ELR (cell line): ENCODE measurements around the gene COL26A1.
"Not testable (repeated sequence)": the region's sequence is repeated elsewhere in the genome, so short reads cannot be mapped to it uniquely, and the experiment has no call there.

ENCODE experiments used
- DNase-seq: peaks from one replicate; pipeline ENCODE4 v3.0.0-alpha.2; 2015; ENCODE audit warnings: low read depth

The COL26A1 gene

DNA sequence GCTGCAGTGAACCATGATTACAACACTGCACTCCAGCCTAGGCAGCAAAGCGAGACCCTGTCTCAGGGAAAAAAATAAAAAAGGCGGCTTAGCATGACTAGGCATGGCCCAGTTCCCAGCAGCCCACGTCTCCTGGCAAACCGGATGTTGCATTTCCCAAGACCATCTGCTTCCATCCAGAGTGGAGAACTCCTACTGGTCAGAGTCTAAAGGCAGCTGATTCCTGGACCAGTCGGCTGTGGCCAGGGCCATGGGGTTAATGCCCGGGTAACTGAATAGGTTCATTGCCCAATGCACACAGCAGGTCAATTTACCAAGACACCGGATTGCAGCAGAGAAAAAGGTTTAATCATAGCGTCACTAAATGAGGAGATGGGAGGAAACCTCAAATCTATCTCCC is 133.3 kb downstream of the COL26A1 start:
- no peak for DNase-seq

DNA sequence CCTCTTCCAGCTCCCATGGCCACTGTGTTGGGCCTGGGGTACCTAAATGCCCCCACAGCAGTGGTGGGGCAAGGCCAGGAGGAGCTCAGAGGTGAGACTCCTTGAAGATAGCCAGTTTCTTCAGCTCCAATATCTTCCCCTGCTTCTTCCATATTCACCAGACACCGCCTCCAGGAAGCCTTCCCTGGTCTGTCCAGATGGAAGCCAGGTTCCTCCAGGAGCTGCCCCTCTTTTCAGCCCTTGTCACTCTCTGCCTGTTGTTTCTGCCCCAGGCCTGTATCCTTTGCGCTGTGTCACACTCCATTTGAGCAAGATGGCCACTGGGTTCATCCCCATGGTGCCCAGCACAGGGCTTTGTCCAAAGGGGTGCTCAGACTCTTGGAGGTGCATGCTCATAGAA is 138.7 kb downstream of the COL26A1 start:
- no peak for DNase-seq

DNA sequence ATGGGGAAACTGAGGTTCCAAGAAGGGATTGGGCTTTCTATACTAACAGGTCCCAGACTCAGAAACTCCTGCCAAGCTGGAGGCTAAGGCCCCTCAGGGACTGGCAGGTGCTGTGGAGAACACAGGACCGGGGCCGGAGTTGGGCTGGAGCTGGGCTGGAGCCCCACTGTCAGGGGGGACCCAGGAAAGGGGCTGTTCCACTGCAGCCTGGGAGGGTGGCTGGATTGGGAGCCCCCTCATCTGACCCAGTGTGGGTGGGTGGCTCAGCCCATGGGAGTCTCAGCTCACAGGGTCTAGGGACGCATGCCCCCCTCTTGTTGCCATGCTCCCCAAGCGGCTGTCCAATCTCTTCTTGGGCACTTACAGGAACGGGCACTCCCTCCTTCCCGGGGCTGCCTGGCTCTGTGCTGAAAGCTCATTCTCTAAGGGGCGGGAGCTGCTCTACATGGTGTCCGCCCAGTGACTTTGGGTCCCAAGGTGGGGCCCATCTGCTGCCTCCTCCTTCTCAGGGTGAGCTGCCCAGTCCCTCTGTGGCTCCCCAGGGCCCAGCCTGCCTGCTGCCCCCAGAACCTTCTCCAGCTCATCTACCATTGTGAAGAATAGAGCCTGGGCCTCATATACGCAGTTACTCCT is 139.9 kb downstream of the COL26A1 start:
- DNase-seq, result no peak

DNA sequence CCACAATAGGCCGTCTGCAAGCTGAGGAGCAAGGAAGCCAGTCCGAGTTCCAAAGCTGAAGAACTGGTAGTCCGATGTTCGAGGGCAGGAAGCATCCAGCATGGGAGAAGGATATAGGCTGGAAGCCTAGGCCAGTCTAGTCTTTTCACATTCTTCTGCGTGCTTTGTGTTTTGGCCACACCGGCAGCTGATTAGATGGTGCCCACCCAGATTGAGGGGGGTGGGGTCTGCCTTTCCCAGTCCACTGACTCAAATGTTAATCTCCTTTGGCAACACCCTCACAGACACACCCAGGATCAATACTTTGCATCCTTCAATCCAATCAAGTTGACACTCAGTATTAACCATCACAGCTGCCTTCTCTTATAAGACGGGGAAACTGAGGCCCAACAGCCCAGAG is 142.8 kb downstream of the COL26A1 start:
- not testable (repeated sequence) for DNase-seq

DNA sequence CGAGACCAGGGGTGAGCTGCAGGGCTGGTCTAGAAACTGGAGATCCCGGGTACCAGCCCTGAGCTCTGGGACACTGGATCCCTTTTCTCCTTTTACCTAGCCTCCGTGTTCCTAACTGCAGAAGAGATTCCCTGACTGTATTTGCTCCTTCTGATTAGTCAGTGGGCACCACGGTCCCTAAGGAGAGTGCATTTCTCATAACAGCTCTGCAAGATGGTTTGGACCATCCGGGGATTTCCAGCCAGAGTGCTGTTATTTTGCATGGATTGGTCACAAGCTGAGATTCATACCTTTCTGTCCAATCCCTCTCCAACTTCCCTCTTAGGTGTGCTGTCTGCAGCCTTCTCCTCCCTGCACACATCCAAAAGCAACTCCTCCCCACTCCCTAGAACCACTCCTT is 143.9 kb downstream of the COL26A1 start:
- no peak for DNase-seq

DNA sequence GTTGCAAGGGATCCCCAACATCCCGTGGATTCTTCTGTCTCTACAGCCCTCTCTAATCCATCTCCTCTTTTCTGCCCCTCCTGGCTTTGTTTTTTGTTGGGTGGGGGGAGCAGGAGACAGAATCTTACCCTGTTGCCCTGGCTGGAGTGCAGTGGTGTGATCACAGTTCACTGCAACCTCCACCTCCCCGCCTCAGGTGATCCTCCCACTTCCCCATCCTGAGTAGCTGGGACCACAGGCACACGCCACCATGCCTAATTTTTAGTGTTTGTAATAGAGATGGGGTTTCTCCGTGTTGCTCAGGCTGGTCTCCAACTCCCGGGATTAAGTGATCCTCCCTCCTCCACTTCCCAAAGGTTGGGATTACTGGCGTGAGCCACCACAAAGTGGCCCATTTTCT is 144.7 kb downstream of the COL26A1 start:
- DNase-seq, result no peak

DNA sequence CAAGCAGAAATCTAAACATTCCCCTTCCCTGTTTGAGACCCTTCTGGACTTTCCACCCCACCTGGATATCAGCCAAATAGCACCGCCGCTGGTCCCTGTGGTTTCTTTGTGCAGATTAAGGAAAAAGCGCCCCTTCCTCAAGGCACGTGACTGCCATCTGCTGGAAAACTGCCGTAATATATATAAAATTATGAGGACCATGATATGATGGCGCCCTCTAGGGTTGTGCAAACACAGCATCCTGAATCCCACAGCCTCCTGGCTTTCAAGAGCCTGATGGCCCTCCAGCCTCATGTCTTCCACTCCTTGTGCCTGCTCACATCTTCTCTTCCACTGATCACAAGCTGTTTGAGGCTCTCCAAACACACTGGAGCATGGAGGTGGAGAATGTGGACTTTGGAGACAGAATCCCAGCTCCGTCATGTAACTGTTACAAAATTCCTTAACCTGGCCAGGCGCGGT is 145.1 kb downstream of the COL26A1 start:
- DNase-seq, result peak; percentile 68

DNA sequence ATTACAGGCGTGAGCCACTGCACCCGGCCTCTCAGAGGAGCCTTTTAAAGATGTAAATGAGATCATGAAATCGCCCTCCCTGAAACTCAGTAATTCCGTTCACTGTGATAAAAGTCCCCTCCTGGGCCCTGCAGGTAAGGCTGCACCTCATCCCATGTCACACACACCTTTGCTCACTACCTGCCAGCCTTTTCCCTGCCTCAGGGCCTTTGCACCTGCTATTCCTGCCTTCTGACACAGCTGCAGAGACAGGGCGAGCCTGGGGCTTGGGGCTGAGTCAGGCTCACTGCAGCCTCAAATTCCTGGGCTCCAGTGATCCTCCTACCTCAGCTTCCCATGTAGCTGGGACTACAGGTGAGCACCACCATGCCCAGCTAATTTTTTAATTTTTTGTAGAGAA is 147.6 kb downstream of the COL26A1 start:
- DNase-seq, result no peak

DNA sequence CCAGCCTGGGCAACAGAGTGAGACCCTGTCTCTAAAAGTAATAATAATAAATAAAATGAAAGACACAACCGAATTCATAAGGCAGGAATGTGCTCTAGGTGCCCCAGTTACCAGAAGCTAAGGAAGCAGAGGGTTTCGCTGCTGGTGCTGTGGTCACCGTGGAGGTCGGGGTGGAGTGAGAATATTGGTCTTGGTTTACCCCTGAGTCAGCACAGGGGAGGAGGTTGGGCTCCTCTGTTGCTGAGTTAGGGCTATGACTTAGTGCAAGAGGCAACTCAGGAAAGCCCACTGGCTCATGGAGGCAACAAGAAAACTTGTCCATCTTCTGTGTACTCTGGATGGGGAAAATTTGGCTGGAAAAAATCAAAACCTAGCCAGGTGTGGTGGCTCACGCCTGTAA is 149.3 kb downstream of the COL26A1 start:
- no peak for DNase-seq

DNA sequence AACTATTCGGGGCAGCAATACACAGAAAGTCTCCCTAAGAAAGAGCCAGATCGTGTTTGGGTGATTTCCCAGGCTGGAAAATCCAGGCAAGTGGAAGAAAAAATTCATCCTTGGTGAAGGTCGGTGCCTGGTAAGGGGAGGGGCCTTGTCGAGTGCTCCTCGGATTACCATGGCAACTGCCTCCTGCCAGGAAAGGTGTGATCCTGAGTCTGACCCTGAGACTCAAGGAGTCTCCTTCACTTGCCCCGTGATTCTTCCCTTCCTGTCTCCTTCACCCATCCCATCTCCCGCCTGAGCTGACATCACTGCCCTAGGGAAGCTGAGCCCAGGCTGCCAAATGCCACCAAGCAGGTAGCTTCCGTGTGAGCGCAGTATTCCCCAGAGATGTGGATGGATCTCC is 154.2 kb downstream of the COL26A1 start:
- no peak for DNase-seq

DNA sequence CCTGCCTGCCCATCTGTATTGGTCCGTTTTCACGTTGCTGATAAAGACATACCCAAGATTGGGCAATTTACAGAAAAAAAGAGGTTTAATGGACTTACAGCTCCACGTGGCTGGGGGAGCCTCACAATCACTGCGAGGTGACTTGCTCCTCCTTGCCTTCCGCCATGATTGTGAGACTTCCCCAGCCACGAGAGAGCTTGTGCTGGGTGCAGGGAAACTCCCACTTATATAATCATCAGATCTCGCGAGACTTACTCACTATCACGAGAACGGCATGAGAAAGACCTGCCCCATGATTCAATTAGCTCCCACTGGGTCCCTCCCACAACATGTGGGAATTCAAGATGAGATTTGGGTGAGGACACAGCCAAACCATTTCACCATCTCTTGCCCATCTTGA is 154.6 kb downstream of the COL26A1 start:
- DNase-seq, result no peak

DNA sequence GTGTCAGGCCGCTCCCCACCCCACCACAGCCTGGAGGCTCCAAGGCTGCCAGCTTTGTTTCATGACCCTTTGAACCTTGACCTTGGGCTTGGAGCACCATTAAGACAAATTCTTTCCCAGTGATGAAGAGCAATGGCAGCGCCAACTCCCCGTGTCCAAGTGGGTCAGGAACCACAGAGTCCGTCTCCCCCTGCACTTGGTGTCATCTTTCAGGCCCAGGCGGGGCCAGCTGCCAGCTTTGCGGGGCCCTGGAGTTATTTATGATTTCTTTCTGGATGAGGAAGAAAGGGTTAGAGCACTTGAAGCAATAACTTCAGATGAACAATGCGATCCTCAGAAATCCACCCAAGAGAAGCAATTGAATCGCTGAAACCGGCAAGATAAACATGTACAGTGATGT is 155.7 kb downstream of the COL26A1 start:
- no peak for DNase-seq

DNA sequence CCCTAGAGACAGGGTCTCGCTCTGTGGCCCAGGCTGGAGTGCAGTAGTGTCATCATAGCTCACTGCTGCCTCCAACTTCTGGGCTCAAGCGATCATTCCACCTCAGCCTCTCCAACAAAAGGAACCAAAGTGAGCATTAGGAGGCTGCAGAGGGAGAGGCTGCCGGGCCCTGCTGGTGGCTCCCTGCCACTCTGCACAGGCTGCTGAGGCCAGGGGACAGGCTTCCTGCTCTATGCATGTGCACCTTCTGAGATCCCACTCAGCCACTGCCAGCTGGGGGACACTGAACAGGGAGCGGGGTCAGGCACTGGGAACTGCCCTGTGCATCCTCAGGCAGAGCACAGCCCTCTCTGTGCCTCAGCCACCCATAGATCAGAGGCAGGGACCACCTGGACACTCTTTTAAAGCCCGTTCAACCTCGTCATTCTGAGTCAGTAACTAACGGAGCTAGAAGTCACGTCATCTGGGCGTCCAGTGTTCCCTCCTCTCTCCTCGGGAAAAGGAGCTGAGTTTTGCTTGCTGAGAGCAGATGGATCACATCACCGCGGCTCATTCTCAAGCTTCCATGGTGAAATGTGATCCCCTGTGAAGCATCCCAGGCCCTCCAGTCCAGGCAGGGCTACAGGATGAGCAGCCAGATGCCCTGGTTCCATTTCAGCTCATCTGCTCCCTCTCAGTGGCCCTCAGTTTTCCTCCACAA is 156.8 kb downstream of the COL26A1 start:
- peak; percentile 77 for DNase-seq

DNA sequence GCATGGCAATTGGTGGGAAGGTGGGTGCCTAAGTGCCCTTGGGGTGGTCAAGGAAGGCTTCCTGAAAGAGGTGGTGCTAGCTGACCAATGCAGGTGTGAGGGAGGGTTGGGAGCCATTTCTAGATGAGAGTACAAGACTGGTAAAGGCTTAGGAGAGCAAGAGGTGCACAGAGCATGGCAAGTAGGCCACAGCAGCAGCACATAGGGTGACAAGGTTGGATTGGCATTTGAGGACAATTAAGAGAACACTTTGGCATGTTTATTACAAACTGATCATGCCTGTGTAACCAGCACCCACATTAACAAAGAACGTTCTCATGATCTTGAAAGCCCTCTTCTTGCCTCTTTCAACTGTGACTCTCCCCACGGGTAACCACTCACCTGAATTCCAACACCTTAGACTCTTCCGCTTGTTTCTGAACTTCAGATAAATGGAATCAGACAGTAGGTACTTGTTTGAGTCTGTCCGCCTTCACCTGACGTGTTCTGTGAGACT is 158.8 kb downstream of the COL26A1 start:
- no peak for DNase-seq

DNA sequence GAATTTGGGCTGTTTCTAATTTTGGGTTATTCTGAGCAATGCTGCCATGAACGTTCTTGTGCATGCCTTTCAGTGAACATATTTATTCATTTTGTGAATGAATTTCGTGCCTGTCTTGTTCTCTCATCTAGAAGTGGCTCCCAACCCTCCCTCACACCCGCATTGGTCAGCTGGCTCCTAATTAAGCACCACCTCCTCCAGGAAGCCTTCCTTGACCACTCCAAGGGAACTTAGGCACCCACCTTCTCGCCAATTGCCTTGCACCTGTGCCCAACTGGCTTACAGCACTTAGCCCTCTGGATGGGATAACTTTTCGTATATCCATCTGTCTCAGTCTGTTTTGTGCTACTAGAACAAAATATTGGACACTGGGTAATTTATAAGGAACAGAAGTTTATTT is 159.3 kb downstream of the COL26A1 start:
- DNase-seq, result no peak

DNA sequence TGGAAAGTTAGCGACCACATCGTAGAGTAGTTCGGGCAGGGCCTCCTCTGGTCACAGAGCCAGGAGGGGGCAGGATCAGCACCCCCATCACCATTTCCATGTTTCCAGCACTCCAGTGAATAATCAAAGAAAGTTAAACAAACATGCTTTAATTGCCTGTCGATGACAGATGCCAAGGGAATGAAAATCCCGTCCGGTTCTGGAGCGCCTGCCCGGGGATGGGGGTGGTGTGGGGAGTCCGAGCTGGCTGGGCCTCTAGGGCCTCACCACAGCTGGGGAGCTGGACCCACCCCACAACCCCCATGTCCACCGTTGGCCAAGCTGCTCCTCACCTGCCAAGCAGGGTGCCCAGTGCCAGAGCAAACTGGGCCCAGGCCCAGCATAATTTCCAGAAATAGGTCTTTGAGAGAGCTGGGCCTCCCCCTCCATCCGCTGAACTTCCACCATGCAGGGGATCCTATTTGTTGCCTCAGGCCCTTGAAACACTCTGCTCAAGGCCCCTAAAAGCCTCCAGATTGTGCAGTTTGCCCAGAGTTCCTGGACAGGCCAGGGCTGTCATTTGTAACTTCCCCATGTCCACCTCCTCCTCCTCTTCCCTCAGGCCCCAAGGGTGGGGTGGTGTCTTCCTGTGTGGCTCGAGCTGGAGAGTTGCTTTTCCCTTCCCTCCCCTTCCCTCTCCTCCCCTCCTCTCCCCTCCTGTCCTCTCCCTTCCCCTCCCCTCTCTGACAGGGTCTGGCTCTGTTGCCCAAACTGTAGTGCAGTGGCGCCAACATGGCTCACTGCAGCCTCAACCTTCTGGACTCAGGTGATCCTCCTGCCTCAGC is 165.4 kb downstream of the COL26A1 start:
- DNase-seq, result peak; percentile 55

DNA sequence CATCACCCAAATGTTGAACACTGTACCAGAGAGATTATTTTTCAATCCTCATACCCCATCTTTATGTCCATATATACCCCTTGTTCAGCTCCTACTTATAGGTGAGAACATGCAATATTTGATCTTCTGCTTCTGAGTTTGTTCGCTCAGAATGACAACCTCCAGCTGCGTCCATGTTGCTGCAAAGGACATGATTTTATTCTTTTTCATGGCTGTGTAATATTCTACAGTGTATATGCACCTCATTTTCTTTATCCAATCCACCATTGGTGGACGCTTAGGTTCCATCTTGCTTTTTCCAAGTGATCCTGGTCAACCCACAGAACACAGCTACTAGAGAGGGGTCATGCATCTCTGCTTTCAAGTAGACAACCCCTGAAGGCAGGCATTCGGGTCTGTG is 166.9 kb downstream of the COL26A1 start:
- no peak for DNase-seq

DNA sequence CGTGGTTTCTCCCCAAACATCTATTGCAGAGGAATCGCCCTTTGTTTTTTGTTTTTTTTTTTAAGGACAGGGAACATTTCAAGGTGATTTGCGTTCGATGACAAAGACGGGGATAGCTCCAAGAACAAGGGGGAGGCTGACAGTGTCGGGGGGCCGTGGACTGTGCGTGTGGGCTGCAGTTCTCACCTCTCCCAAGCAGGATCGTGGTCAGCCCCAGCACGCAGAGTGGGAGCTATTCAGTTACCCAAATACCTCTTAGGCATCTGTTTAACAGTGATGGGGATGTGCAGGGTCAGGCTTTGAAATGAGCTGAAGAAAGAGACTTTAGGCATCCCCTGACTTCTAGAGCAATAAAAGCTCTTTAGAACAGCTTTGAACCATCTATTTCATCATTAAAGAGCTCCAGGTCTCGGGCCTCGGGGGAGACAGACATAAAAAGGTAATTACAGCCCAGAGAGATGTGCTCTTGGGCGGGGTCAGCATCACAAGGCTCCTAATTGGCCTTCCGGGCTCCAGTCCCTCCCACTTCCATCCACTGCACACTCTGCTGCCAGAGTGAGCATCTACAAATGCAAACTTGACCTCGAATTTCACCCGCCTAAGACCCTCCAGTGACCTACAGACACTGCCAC is 169.2 kb downstream of the COL26A1 start:
- peak; percentile 33 for DNase-seq

DNA sequence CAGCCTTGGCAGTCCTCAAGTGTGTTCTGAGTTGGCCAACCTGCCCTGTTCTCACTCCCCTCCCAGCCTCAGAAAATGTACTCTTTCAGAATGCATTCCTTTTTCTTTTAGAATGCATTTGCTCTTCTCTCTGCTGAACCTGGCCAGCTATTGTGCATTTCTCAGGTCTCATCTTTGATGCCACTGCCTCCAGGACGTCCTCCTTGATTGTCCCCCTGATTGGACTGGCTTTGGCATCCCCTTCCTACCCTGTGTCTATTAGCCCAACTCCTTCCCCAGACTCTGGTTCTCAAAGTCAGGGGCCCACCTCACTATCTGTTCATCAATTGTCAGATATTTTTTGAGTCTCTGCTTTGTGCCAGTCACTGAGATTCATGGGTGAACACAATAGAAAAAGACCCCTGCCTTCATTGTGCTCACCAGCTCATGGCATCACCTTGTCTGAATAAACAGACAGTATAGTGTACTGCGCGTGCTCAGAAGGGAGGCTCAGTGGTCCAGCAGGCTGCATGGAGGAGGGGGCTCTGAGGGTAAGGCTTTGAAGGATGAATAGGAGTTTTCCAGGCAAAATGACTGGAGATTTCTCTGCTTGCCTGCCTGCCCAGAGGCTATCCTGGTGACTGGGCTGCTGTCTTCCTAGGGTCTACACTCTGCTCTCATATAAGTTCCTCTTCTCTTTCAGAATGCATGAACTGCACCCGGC is 169.9 kb downstream of the COL26A1 start:
- DNase-seq, result no peak

DNA sequence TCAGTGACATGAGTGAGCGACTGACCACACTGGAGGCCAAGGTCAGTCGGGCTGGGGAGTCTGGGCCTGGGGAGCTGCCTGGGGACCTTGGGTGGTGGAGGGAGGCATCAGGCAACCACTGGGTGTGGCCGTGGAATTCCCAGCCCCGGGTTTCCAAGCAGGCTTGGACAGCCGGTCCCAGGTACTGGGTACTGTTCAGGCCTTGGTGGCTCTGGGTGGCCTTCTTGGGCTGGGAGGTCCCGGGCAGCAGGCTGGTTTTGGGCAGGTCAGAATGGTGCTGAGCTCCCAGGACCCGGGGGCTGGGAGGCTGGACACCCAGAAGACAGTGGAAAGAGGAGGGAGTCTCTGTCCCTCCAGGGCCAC is 170.4 kb downstream of the COL26A1 start:
- no peak for DNase-seq

DNA sequence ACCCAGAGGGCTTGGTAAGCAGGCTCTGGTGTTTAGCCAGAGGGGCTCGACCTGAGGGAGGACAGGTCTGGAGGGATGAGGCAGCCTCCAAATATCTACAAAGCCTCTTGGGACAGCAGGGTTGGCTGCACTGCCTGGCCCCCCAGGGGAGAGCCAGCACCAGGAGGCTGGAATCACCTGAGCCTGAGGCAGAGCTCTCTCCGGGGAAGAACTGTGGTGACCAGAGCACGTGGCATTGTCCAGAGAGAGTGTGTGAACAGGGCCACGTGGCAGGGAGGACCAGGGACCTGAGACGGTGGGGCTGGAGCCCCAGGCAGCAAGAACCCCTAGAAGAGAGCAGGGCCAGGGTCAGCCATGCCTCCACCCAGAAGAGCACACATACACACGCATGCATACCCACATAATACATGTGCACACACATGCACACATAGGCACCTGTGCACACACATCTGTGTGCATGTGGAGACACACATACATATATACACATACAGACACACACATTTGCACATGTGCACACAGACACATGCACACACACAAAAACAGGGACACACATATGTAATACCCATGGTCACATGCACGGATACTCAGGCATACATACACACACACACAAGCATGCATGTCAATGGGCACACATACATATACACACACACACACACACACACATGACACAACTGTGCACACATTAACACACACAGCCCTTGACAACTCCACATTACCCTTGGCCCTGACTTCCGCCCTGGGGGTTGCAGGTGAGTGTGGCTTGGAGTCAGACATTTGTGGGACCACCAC is 171.5 kb downstream of the COL26A1 start:
- no peak for DNase-seq
